K562 (cell line): Measurements from ENCODE around the gene SPOCK3. TPM values are rescaled to one million over a fixed set of nuclear protein-coding genes. Genes with fewer than 3 reads are reported as not detected.

Experiments used
- DMBX1 ChIP-seq: fragments of 250-450 bp; sonication (Bioruptor Pico); IDR thresholded peaks from 2 replicates; pipeline ENCODE4 v1.8.0; 2022; ENCODE audit warnings: inconsistent platforms, mild to moderate bottlenecking, moderate library complexity, borderline replicate concordance
- ELK3 ChIP-seq: fragments of 450-650 bp; formaldehyde crosslinking; IDR thresholded peaks from 2 replicates; pipeline ENCODE4 v1.4.0; 2020; ENCODE audit warnings: mild to moderate bottlenecking
- FOXP4 ChIP-seq: sonication (generic); formaldehyde crosslinking; IDR thresholded peaks from 2 replicates; pipeline ENCODE4 v1.8.0; 2022; ENCODE audit warnings: mild to moderate bottlenecking, missing genetic modification reagents, borderline replicate concordance
- HMG20B ChIP-seq: fragments of 250-450 bp; sonication (Bioruptor Pico); IDR thresholded peaks from 2 replicates; pipeline ENCODE4 v1.5.0; 2021; ENCODE audit warnings: mild to moderate bottlenecking
- MYC ChIP-seq, 2 experiments: fragments of 250-450 bp in 1 of 2; sonication (Bioruptor Pico) in 1 of 2; IDR thresholded peaks; 2 replicates each; pipeline versions ENCODE4 v1.5.1 to v1.6.1; 2012 to 2021; ENCODE audit warnings: low read depth in 2 of 2, borderline replicate concordance in 1 of 2, improper control_type of control experiment in 1 of 2, low read length in 1 of 2, mild to moderate bottlenecking in 1 of 2, moderate library complexity in 1 of 2
- NFRKB ChIP-seq: fragments of 450-650 bp; IDR thresholded peaks from 2 replicates; pipeline ENCODE4 v1.6.1; 2016; ENCODE audit warnings: low read depth
- PRPF4 ChIP-seq: fragments of 200-400 bp; formaldehyde crosslinking; IDR thresholded peaks from one replicate; pipeline ENCODE4 v1.6.1; 2017; ENCODE audit warnings: low read length, low read depth, mild to moderate bottlenecking; ENCODE audit not compliant: insufficient read depth, poor library complexity, severe bottlenecking
- REST ChIP-seq, 2 experiments: fragments of 450-650 bp; formaldehyde crosslinking in 1 of 2; IDR thresholded peaks; 2 replicates each; pipeline versions ENCODE4 v1.4.0 to v1.6.1; 2014 to 2020; ENCODE audit warnings: mild to moderate bottlenecking in 2 of 2, borderline replicate concordance in 1 of 2, low read depth in 1 of 2
- ZBTB12 ChIP-seq: fragments of 250-450 bp; sonication (Bioruptor Pico); IDR thresholded peaks from 2 replicates; pipeline ENCODE4 v1.4.0; 2020
- ZBTB26 ChIP-seq: fragments of 450-650 bp; formaldehyde crosslinking; IDR thresholded peaks from 2 replicates; pipeline ENCODE4 v1.4.0; 2022; ENCODE audit warnings: missing genetic modification characterization
- ZNF134 ChIP-seq: fragments of 250-450 bp; sonication (Bioruptor Pico); conservative IDR thresholded peaks from 2 replicates; pipeline ENCODE4 v1.4.0; 2020
- ZNF263 ChIP-seq: sonication (generic); formaldehyde crosslinking; IDR thresholded peaks from 2 replicates; pipeline ENCODE4 v1.8.0; 2022; ENCODE audit warnings: mild to moderate bottlenecking, missing genetic modification reagents, borderline replicate concordance
- ZNF699 ChIP-seq: fragments of 250-450 bp; sonication (Bioruptor Pico); IDR thresholded peaks from 2 replicates; pipeline ENCODE4 v1.8.0; 2021; ENCODE audit warnings: mild to moderate bottlenecking, moderate library complexity; ENCODE audit not compliant: insufficient replicate concordance
- polyA plus RNA-seq, 8 experiments: library from polyadenylated mRNA; depleted of rRNA in 4 of 8; stranded (reverse) in 5 of 8; unstranded in 3 of 8; fragments of >200 nt; fragmentation: Nextera tagmentation in 2 of 8; fragmentation: Illumina TruSeq in 1 of 8; extraction: Ambion mirVana in 2 of 8; extraction: Trizol in 1 of 8; gene quantifications; 2 replicates each; pipeline versions ENCODE4 v1.2.1 to v1.2.3, GENCODE V29; 2011 to 2014; ENCODE audit warnings: inconsistent platforms in 1 of 8, missing spikeins in 1 of 8
- total RNA-seq, 7 experiments: library from RNA; depleted of rRNA in 6 of 7; stranded (reverse); fragments of >200 nt in 6 of 7; fragmentation: Illumina TruSeq in 2 of 7; extraction: Trizol in 2 of 7; gene quantifications; 2 replicates each; pipeline versions ENCODE4 v1.2.1 to v1.2.3, GENCODE V29; 2011 to 2021; ENCODE audit warnings: low replicate concordance in 1 of 7

Gene SPOCK3
- total and polyA plus RNA-seq, 9 of the 15 experiments (the other 6 are each of a cell fraction or from before 2014, with no cell fraction given) = not detected

GRCh38 chr4:167129146-167129545, 105.1 kb downstream of the SPOCK3 start (continued):
- TF ChIP-seq MYC (IDR thresholded peaks at IDR 0.05; ENCODE audit: low read depth, low read length) (no peak), MYC (CRISPR knock-in tag; IDR thresholded peaks at IDR 0.05; ENCODE audit: borderline replicate concordance, low read depth) (no peak), NFRKB (no peak), FOXP4 (no peak), ELK3 (CRISPR knock-in tag) (no peak), PRPF4 (no peak), ZNF134 (CRISPR knock-in tag) (no peak), HMG20B (CRISPR knock-in tag) (no peak), ZNF699 (CRISPR knock-in tag) (no peak), DMBX1 (CRISPR knock-in tag) (no peak), ZBTB12 (CRISPR knock-in tag) (no peak), ZBTB26 (CRISPR knock-in tag) (no peak), REST (IDR thresholded peaks at IDR 0.05; ENCODE audit: borderline replicate concordance) (no peak), REST (CRISPR knock-in tag; IDR thresholded peaks at IDR 0.05; ENCODE audit: low read depth) (no peak), ZNF263 (no peak)
- TF ChIP-seq, all 486 proteins: peak for 0
